D721Med (cell line): ENCODE data around the gene ZNF438.
"Not testable (repeated sequence)": the region's sequence is repeated elsewhere in the genome, so short reads cannot be mapped to it uniquely, and the experiment has no call there.

Source experiments
- DNase-seq: peaks from one replicate; pipeline ENCODE4 v3.0.0; 2011; ENCODE audit warnings: low spot score; ENCODE audit not compliant: insufficient read length
- FAIRE-seq: peaks from 2 replicates; lab custom pipeline; 2011; peaks lifted over from hg19 to GRCh38; lab: Jason Lieb, UNC
- TF ChIP-seq, protein P1 (sequence below): IDR thresholded peaks from 2 replicates; pipeline ENCODE4 v1.5.1; 2012; ENCODE audit warnings: mild to moderate bottlenecking, control low read depth; ENCODE audit not compliant: insufficient read depth; ENCODE audit errors: missing control alignments

ZNF438 gene

GRCh38 chr10:30917789-30918188 is 113.9 kb downstream of the ZNF438 start:
- TF ChIP-seq, protein P1, sequence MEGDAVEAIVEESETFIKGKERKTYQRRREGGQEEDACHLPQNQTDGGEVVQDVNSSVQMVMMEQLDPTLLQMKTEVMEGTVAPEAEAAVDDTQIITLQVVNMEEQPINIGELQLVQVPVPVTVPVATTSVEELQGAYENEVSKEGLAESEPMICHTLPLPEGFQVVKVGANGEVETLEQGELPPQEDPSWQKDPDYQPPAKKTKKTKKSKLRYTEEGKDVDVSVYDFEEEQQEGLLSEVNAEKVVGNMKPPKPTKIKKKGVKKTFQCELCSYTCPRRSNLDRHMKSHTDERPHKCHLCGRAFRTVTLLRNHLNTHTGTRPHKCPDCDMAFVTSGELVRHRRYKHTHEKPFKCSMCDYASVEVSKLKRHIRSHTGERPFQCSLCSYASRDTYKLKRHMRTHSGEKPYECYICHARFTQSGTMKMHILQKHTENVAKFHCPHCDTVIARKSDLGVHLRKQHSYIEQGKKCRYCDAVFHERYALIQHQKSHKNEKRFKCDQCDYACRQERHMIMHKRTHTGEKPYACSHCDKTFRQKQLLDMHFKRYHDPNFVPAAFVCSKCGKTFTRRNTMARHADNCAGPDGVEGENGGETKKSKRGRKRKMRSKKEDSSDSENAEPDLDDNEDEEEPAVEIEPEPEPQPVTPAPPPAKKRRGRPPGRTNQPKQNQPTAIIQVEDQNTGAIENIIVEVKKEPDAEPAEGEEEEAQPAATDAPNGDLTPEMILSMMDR: no peak
- DNase-seq: no peak
- no peak for FAIRE-seq

DNA sequence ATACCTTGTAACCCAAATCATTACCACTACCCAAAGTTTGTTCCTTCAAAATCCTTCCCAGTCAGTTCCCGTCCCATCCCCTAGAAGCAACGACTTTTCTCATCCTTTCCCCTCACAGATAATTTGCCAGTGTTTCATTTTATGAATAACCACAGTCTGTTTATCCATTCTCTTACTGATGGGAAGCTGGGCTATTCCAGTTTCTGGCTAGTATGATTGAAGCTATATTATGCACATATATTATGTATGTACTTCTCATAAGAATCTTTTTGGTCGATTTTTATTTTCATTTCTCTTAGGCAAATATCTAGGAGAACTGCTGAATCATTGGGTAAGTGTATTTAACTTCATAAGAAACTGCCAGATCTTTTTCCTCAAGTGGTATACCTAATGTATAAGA is 114.6 kb downstream of the ZNF438 start:
- FAIRE-seq: no peak
- TF ChIP-seq, protein P1: no peak
- no peak for DNase-seq

DNA sequence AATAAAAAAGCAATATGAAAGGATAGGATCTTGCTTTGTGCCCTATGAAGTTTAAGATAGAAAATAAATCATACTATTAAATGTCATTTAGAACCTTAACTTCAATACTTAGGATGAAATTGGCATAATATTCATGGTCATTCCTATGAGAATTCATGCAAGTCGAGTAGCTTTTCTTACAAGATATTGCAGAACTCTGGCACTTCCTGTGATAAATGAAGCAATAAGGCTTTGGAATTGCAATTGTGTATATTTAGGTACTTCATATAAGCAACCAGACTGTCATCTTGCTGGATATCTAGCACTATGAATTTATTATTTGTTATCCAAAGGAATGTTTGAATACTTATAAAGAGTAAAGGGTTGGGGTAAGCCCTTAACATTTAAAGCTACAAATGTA is 116.5 kb downstream of the ZNF438 start:
- FAIRE-seq (no peak), DNase-seq (no peak)

GRCh38 chr10:30911303-30911863 is 120.3 kb downstream of the ZNF438 start:
- TF ChIP-seq, protein P1: no peak
- DNase-seq: no peak
- no peak for FAIRE-seq

More for the DNA sequence above, 116.5 kb downstream of the ZNF438 start:
- TF ChIP-seq, protein P1: no peak

DNA sequence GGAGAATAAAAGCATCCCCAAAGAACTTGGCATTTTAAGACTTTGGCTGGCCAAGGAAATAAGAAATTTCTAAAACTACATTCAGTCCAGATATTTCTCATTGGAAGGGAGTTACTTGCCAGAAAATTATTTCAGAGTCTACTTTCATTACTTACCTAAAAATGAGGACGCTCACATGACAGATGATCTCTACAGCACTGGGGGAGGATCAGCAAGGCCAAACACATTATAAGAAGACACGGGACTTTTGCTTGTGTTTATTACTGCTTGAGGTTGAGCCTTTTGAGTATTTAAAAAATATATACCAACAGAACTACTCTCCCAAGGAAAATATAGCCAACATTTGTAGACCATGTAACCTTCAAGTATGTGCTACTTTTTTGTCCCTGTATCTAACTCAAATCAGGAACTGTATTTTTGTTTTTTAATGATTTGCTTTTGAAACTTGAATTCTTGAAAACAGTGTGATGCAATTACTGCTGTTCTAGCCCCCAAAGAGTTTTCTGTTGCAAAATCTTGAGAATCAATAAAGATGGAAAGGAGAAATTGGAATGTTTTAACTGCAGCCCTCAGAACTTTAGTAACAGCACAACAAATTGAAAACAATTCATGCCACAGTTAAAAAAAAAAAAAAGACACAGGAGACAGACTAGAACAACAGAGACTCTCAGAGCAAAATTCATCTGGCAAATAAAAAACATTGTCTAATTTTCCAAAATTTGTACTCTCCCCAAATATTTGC is 128.1 kb downstream of the ZNF438 start:
- no peak for DNase-seq
- TF ChIP-seq, protein P1: no peak
- no peak for FAIRE-seq

DNA sequence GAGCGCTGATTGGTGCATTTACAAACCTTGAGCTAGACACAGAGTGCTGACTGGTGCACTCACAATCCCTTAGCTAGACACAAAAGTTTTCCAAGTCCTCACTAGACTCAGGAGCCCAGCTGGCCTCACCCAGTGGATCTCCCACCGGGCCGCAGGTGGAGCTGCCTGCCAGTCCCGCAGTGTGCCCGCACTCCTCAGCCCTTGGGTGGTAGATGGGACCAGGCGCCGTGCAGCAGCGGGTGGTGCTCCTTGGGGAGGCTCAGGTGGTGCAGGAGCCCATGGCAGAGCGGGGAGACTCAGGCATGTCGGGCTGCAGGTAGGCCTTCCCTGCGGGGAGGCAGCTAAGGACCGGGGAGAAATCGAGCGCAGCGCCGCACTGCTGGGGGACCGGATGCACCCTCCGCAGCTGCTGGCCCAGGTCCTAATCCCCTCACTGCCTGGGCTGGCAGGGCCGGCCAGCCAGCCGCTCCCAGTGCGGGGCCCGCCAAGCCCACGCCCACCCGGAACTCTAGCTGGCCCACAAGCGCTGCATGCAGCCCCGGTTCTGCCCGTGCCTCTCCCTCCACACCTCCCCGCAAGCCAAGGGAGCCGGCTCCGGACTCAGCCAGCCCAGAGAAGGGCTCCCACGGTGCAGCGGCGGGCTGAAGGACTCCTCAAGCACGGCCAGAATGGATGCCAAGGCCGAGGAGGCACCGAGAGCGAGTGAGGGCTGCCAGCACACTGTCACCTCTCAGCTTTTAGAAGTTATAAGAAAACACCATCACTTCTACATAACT is 128.9 kb downstream of the ZNF438 start:
- FAIRE-seq: no peak

GRCh38 chr10:30901487-30901886 is 130.2 kb downstream of the ZNF438 start:
- DNase-seq, FAIRE-seq: not testable (repeated sequence)

More for the DNA sequence above, 128.9 kb downstream of the ZNF438 start:
- no peak for DNase-seq
- TF ChIP-seq, protein P1: no peak
